Left lobe of liver (tissue), 2 donors: ENCODE measurements around the gene PNMA5. TPM values are rescaled to one million over a fixed set of nuclear protein-coding genes. Genes with fewer than 3 reads are reported as not detected.
"Not testable (repeated sequence)": the region's sequence is repeated elsewhere in the genome, so short reads cannot be mapped to it uniquely, and the experiment has no call there.

Experiments used
- ATAC-seq: fragments of 200-7000 bp; cut with Tn5 transposase; one replicate; pipeline ENCODE4 v1.9.1; 2020; ENCODE audit warnings: mild to moderate bottlenecking, moderate library complexity
- DNase-seq: peaks from one replicate; pipeline ENCODE4 v3.0.0-alpha.2; 2020; ENCODE audit warnings: low spot score
- total RNA-seq: library from RNA; stranded (reverse); gene quantifications from one replicate; pipeline ENCODE4 v1.2.1, GENCODE V29; 2021
- donor health status: DM: no; HTN: no; CAD: no; lungs with moderate emphysema.
- donor health status: DM: no; HTN: yes; CAD: no.

The PNMA5 gene
- not detected for total RNA-seq

DNA sequence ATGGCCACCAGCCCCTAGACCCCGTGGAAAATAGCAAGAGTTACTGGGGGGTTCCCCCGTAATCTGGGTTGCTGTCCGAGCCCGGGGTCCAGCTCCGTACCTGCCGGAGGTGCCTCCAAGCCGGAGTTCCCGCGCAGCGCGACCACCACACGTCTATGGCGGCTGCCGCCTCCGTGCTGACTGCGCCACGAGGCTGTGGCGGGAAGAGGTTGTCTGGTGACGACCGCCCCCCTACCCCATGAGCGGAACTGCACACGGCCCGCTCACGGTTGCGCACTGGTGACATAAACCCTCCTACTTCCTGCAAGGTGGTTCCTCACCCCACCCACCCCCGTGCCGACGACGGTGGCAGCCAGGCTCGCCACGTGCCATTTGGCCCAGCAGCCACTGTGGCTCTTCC is at the start of gene PNMA5:
PNMA5 (minus strand) TSS at position 184 of the 400 bp plus-strand sequence. CDS start 2,518 bp downstream, outside the sequence.
- ATAC-seq (no peak), DNase-seq (no peak)

DNA sequence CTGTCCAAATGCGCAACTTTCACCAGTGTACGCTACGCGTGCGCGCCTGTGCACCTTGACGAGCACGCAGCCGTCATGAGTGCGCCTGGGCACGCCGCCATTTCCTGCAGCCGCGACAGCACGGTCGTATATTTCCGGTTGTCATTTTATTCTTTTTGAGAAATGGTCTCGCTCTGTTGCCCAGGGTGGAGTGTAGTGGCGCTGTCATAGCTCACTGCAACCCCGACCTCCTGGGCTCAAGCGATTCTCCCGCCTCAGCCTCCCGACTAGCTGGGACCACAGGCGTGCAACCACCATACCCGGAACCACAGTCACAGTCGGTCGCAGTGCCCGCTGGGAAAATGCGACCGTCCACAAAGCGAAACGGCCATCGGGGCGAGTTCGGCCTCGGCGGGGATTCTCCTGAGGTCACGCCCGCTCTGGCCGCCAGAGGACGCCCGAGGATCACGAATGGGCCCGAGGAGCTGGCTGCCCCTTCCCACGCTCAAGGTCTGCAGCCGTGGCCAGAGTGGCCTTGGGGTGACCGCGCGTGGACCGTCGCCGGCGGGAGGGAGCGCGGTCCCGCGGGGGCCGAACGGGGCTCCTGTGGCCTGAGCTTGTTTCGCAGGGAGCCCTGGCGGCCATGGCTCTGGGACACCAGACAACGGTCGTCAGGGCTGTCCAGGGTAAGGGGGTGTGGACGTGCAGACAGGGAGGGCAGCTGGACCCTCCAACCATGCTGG is 38.6 kb upstream of the PNMA5 start:
- ATAC-seq: peak; percentile 99

DNA sequence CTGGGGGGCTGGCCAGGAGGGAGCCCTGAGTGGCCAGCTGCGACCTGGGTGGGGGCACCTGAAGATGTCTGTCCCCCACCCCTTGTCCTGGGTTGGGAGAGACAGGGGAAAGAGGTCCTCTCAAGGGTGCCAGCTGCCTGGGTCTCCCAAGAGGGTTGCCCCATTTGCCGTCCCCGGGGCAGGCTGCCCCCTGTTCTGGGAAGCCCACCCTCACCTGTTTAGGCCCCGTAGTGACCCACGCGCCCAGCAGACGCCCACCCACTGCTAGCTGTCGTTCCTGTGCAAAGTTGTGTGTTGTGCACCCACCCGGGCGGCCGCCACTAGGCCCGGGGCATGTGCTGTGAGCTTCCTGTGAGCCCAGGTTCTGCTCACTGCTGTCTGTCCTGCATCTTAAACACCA is 36.9 kb upstream of the PNMA5 start:
- ATAC-seq: no peak
- no peak for DNase-seq

More for the DNA sequence above, 38.6 kb upstream of the PNMA5 start:
- DNase-seq: peak; percentile 79

DNA sequence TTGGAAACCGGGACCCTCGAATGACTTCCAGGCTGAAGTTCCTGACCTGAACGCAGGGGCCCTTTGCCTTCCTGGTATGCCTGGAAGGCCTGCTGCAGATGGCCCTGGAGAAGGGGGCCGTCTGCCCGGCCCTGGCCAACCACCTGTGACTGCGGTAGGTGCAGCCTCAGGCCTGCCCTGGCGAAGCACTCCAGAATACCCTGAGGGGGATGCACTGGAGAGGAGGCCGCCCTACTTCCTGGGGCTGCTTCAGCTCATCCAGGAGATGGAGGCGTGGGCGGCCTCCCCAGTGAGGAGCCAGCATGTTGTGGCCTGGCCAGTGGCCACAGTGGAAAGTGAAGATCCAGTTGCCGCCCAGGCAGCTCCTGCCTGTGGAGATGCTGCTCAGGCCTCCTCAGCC is 36.0 kb upstream of the PNMA5 start:
- no peak for ATAC-seq
- no peak for DNase-seq

DNA sequence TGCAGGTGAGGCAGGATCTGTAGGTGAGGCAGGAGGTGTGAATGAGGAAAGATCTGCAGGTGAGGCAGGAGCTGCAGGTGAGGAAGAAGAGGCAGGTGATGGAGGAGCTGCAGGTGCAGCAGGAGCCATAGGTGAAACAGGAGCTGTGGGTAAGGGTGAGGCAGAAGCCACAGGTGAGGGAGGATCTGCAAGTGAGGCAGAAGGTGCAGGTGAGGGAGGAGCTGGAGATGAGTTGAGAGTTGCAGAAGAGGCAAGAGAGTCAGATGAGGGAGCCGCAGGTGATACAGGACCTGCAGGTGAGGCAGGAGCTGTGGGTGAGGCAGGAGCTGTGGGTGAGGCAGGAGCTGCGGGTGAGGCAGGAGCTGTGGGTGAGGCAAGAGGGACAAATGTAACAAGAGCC is 35.2 kb upstream of the PNMA5 start:
- DNase-seq: no peak
- no peak for ATAC-seq

DNA sequence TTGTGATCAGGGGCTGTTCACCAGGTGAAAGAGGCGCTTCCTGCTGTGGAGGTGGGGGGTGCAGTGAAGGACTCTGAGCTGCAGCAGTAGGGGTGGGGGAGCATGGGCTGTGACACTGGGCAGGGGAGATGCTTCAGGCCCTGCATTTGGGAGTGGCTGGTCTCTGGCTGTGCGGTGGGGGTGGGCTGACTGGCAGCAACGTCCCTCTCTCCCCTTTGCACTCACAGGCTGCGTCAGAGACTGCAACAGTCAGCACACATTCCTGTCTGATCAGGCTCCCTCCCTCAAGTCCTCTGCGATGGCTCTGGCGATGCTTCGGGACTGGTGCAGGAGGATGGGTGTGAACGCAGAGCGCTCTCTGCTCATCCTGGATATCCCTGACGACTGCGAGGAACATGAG is 34.6 kb upstream of the PNMA5 start:
- not testable (repeated sequence) for DNase-seq, ATAC-seq

DNA sequence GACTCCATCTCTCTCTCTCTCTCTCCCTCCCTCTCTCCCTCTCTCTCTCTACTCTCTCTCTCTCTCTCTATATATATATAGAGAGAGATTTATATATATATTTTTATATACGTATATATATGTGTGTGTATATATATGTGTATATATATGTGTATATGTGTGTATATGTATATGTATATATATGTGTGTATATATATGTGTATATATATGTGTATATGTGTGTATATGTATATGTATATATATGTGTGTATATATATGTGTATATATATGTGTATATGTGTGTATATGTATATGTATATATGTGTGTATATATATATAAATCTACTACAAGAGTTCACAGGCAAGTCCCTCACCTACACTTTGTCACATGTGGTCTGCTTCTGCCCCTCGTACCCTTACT is 32.6 kb upstream of the PNMA5 start:
- DNase-seq, ATAC-seq: not testable (repeated sequence)

DNA sequence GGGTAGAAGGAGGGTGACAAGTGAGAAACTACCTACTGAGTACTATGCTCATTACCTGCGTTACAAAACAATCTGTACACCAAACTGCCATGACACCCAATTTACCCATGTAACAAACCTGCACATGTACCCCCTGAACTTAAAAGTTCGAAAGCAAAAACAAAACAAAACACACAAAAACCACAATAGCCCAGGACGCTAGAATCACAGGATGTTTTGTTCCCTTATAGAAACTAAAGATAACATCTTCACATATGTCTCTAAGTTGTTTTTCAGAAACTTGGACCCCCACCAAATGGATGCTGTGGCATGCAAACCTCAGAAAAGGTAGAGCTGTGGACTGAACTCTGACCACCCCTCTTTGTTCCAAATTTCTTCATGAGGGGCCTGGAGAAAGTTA is 25.2 kb upstream of the PNMA5 start:
- DNase-seq (no peak), ATAC-seq (no peak)

DNA sequence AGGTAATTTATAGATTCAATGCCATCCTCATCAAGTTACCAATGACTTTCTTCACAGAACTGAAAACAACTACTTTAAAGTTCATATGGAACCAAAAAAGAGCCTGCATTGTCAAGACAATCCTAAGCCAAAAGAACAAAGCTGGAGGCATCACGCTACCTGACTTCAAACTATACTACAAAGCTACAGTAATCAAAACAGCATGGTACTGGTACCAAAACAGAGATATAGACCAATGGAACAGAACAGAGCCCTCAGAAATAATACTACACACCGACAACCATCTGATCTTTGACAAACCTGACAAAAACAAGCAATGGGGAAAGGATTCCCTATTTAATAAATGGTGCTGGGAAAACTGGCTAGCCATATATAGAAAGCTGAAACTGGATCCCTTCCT is 23.3 kb upstream of the PNMA5 start:
- DNase-seq, ATAC-seq: not testable (repeated sequence)

DNA sequence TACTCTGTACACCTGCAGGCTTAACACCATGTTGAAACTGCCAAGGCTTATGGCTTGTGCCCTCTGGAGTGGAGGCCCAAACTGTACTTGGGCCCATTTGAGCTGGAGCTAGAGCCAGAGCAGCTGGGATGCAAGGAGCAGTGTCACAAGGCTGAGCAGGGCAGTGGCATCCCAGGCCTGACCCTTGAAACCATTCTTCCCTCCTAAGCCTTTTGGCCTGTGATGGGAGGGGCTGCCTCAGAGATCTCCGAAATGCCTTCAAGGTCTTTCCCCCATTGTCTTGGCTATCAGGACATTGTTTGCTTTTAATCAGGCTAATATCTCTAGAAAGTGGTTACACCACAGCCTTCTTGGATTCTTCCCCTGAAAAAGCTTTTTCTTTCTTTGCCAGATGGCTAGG is 10.9 kb upstream of the PNMA5 start:
- DNase-seq: no peak
- no peak for ATAC-seq

DNA sequence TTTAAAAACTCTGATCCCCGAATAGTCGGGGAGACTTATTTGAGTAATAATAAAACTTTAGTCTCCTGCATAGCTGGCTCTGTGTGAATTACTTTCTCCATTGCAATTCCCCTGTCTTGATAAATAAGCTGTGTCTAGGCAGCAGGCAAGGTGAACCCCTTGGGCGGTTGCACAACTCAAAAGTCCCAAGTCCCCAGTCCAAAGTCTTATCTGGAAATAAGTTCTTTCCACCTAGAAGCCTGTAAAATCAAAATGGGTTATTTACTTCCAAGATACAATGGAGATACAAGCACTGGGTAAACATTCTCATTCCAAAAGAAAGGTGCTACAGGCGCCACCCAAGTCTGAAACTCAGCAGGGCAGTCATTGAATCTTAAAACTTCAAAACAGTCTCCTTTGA is 10.1 kb upstream of the PNMA5 start:
- no peak for DNase-seq
- ATAC-seq: no peak

DNA sequence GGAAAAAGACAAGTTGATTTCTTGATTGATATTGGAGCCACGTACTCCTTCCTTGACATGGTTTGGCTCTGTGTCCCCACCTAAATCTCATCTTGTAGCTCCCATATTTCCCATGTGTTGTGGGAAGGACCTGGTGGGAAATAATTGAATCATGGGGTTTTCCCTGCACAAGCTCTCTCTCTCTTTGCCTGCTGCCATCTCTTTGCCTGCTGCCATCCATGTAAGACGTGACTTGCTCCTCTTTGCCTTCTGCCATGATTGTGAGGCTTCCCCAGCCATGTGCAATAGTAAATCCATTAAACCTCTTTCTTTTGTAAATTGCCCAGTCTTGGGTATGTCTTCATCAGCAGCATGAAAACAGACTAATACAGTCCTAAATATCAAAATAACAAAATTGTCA is 8.3 kb upstream of the PNMA5 start:
- not testable (repeated sequence) for ATAC-seq, DNase-seq

DNA sequence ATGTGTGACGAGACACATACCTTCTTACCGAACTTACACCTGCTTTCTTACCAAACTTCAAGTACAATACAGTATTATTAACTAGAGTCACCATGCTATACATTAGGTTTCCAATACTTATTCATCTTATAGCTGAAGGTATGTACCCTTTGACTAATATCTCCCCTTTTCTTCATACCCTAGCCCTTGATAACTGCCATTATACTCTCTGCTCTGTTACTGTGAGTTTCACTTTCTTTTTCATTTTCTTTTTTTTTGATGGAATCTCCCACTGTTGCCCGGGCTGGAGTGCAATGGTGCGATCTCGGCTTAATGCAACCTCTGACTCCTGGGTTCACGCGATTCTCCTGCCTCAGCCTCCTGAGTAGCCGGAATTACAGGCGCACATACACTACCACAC is 3.4 kb upstream of the PNMA5 start:
- no peak for DNase-seq
- ATAC-seq: no peak

DNA sequence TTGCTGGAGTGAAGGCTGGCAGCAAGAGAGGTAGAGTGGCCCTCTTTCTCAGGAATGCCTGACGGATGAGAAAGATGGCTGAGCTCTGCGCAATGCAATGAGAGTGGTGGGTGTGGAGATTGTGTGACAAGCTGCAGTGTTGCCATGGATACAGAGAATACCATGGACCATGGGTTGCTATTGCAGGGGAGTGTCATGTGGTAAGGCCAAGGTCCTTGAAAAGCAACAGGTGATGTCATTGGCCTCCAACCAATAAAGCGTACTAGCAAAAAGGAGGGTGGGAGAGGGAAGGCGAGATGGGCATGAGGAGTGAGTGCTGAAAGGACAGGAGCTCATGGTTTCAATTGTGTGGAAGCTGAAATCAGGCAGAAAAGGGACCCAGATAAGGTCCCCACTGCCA is 1.8 kb downstream of the PNMA5 start:
- no peak for ATAC-seq
- no peak for DNase-seq

DNA sequence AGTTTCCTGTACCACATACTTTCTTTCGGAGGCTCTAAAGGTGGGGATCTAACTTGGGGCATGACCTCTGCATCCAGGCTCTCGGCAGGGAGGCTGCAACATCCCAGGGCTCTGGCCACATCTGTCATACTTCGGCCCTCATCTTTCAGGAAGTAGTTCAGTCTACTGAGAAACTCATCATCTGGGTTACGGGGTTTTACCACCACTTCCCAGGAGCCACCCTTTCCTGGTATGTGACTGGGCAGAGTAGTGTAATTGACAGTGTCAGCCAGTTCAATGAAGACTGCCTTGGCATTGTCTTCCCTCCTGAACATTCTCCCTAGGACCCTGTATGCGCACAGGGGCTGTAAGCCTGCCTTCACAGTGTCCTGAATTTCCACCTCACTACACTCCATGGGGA is 2.8 kb downstream of the PNMA5 start:
- ATAC-seq (no peak), DNase-seq (no peak)

DNA sequence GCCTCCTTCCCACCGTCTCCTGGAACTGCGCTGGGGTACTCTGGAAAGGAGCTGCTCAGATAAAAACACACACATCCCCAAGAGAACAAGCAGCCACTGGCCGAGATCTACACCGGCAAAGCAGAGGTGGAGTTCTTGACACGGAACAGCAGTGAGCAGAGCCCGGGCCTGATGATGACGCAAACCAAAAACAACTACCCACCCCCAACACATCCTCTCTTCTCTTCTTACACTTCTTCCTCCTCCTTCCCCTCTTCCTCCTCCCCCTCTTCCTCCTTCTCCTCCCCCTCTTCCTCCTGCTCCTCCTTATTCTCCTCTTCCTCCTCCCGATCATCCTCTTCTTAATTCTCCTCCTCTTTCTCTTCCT is 4.6 kb downstream of the PNMA5 start:
- DNase-seq (no peak), ATAC-seq (no peak)

DNA sequence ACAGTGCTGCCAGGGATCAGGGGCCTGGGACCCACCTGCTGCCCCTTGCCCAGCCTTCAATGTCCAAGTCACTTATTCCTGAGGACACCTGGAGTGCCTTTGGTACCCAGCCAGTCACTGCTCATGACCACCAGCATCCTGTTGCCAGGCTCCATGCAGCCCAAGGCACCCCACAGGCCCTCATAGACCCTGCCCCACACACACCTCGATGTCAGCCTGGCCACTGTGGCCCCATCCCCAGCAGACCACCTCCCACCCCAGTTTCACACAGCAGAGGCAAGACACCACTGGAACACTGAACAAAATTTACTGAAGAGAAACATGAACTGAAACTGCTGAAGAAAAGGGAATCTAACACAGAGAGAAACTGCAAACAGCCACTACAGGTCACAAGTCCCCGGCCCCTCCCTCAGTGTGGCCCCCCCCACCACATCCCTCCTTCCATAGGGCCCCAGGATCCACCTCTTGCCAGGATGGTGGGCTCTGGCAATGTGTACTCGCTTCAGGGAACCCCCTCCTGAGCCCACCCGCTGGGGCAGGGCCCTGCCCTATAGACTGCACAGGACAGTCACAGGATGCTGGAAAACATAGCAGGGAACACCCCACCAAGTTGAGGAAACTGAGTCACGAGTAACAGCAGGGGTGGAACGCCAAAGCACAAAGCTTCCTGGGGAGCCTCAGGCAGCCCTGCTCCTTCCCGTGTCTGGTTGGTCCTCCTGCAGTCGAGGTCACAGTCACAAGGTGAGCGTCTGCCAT is 5.2 kb downstream of the PNMA5 start:
- ATAC-seq (no peak), DNase-seq (no peak)

DNA sequence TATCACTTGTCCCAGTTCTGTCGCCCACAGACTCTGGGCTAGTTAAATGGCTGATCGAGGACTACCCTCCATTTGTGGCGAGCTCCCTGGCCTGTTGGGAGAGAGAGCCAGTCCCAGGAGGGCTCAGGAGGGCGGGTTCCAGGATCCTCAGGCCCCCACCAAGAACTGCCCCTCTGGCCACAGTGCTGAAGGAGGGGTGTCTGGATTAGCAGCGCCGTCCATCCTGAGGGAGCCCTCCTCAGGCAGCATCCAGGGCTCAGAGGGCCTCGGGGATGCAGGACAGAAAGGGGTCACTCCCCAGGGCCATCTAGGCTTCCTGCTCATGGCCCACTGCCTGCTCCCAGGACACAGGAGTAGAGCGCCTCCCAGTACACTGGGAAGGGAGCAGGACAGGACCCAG is 6.1 kb downstream of the PNMA5 start:
- DNase-seq (no peak), ATAC-seq (no peak)

DNA sequence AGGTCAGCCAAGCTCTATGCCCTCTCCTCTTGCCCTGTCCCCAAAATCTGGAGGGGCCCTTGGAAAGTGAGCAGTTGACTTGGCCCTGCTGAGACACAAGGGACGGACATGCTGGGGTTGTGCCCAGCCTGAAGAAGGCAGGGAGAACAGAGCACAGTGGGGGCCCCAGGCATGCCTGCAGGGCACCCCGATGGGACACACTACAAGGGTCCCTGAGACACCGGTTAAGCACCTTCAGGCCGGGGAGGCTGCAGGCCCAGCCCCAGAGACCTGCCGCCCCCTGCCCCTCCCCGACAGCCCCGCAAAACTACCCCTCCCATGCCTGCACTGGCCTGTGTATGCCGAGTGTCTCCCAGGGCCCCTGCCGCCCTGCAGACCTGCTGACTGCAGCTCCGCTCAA is 6.8 kb downstream of the PNMA5 start:
- not testable (repeated sequence) for DNase-seq, ATAC-seq

DNA sequence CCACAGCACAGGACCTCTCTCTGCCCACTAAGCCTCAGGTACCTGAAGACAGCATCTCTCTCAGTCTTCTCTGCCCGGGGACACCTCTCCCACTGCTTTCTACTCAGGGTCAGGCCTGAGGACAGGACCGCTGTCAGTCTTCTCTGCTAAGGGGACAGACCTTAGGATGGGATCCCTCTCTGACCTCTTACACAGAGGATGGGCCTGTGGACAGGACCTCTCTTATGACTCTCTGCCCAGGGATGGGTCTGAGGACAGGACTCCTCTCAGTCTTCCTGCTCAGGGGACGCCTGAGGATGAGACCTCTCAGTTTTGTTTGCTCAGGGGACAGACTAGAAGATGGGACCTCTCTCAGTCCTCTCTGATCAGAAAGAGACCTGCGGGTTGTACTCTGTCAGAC is 8.5 kb downstream of the PNMA5 start:
- ATAC-seq, DNase-seq: not testable (repeated sequence)

DNA sequence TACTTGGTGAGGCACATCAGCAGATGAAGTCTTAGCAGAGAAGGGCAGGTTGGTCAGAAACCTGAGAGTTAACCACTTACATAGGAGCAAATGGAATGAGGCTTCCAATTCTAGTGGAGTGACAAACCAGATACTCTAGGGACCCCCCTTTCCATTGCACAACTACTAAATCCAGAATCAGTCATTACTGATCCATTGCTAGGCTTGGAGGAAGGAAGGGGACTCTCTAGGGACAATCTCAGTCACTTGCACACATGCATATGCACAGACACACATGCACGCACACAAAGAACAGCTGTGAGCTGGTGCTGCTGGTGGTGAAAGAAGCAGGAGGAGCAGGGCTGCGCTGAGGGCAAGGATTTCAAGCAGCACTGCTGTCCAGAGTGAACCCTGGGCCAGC is 25.7 kb downstream of the PNMA5 start:
- ATAC-seq (no peak), DNase-seq (no peak)

DNA sequence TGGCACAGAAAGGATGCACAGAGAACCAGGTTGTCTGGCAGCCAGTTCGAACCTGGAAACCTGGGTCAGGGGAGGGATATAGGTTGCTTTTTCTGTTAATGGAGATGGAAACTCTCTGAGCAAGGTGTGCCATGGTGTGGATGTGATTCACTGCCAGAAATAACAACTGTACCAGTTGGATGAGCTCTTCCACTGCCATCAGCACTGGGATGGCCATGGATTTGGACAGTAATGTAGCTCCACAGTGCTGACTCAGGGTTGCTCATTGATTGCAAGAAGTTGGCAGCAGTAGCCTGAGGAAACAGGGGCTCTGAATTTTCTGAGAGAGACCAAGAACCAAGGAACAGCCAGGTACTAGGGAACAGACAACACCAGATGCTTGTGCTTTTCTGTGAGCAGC is 33.8 kb downstream of the PNMA5 start:
- no peak for ATAC-seq
- no peak for DNase-seq
